OCI-LY3 (cell line): ENCODE results near the gene ABCF3.

Experiments
- EZH2phosphoT487 ChIP-seq: fragments of 200-600 bp; shearing (Covaris generic); IDR thresholded peaks from 2 replicates; pipeline ENCODE4 v1.6.1; 2018; ENCODE audit warnings: antibody characterized with exemption, mixed run types, low read depth
- TF ChIP-seq, protein P1 (sequence below): fragments of 200-600, 300-600 bp; sonication (generic); IDR thresholded peaks from 2 replicates; pipeline ENCODE4 v1.5.1; 2014; ENCODE audit warnings: antibody characterized with exemption, low read length, low read depth

DNA sequence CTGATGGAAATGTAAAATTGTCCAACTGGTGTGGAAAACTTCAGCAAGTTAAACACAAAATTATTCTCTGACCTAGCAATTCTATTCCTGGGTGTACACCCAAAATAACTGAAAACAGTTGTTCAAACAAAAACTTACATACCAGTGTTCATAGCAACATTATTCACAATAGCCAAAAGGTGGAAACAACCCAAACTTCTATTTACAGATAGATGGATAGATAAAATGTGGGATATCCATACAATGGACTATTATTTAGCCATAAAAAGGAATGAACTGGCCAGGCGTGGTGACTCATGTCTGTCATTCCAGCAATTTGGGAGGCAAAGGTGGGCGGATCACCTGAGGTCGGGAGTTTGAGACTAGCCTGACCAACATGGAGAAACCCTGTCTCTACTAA lies 36.5 kb downstream of the ABCF3 start:
- TF ChIP-seq, protein P1, sequence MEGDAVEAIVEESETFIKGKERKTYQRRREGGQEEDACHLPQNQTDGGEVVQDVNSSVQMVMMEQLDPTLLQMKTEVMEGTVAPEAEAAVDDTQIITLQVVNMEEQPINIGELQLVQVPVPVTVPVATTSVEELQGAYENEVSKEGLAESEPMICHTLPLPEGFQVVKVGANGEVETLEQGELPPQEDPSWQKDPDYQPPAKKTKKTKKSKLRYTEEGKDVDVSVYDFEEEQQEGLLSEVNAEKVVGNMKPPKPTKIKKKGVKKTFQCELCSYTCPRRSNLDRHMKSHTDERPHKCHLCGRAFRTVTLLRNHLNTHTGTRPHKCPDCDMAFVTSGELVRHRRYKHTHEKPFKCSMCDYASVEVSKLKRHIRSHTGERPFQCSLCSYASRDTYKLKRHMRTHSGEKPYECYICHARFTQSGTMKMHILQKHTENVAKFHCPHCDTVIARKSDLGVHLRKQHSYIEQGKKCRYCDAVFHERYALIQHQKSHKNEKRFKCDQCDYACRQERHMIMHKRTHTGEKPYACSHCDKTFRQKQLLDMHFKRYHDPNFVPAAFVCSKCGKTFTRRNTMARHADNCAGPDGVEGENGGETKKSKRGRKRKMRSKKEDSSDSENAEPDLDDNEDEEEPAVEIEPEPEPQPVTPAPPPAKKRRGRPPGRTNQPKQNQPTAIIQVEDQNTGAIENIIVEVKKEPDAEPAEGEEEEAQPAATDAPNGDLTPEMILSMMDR: no peak
- no peak for TF ChIP-seq EZH2phosphoT487
